AG08395 (cell line): ENCODE measurements around the gene EPM2A.
"Not testable (repeated sequence)": the region's sequence is repeated elsewhere in the genome, so short reads cannot be mapped to it uniquely, and the experiment has no call there.

ENCODE experiments used
- DNase-seq: peaks from one replicate; pipeline ENCODE4 v3.0.0; 2012; ENCODE audit warnings: mixed read lengths, low spot score

Gene EPM2A

DNA sequence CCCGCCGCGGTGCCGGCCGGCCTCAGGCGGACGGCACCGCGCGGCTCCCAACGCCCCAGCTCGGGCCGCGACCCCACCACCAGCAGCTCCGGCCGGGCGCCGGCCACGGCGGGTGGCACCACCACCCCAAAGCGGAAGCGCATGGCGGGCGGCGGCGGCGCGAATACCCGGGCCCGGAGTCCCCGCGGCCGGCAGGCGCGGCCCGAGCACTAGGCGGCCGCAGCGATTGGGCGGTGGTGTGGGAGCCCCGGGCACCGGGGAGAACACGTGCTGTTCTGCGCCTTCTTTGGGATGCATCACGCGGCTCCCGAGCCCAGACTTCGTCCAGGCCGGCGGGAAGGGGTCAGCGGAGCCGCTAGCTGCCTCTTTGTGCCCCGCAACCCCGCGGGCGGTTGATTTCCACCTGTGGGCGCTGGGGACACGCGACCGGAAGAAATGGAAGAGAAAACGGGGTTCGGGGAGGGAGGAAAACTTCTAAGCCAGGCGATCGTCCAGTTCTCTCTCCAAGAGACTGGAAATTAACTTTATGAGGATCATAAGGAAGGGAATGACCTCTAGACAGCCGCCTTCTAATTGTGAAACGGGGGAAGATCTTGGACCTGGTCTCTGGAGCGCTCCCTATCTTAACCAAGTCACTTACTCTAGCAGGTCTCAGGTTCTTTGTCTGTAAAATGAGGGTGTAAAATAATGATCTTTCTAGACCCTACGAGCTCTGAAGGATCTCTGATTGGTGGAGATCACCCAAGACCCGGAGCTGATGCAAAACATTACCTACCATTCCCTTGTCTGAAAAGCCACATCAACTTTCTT is at the start of gene EPM2A:
EPM2A (minus strand) TSS at position 165 of the 810 bp plus-strand sequence; CDS start at position 143, 22 bp downstream.
- peak; percentile 82 for DNase-seq

DNA sequence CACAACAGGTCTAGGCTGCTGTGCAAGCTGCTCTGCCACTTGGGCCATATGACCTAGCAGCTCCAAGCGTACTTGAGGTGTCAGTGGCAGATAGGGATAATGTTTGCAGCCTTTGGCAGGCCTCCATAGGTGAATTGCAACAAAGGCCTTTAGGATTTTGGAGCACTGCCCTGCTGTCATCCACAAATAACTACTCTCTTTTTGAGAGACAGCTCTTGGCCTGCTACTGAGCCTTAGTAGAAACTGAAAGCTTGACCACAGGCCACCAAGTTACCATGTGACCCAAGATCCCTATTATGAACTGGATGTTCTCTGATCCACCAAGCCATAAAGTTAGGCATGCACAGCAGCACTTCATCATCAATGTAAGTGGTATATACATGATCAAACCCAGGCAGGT is 49.4 kb upstream of the EPM2A start:
- DNase-seq: no peak

DNA sequence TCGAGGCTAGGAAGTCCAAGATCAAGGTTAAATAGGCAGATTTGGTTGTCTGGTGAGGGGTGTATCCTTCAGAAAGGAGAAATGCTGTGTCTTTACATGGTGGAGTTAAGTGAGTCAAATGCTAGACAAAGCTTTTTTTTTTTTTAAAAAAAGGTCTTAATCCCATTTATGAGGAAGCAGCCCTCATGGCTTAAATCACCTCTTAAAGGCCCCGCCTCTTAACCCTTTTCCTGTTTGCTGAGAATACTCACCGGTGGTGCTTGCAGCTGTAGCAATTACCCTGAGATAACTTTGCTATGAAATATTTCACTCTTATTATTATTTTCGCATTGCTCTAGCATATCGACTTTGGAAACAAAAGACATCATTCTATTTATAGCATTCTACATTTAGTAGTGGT is 48.5 kb upstream of the EPM2A start:
- no peak for DNase-seq

DNA sequence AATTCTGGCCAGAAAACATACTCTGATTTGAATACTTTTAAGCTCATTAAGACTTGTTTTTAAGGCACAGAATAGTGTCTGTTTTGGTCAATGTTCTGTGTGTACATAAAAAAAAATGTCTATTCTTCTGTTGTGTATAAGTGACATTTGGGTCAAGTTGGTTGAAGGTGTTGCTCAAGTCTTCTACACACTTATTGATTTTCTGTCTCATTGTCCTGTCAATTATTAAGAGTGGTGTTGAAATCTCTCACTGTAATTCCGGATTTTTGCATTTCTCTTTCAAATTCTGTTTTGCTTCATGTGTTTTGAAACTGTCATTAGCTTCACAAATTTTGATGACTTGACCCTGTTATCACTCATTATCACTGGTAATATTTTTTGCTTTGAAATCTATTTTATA is 37.5 kb upstream of the EPM2A start:
- no peak for DNase-seq

DNA sequence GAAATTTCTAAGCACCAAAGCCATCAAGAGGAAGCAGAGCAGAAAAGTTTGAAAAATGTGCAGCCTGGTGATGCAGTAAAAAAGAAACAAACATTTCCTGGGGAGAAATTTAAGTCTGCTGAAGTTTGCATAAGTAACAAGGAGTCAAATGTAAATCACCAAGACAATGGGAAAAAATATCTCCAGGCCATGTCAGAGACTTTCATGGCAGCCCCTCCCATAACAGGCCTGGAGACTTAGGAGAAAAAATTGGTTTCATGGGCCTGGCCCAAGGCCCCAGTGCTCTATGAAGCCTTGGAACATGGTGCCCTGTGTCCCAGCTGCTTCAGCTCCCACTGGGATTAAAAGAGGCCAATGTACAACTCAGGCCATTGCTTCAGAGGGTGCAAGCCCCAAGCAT is 30.1 kb upstream of the EPM2A start:
- no peak for DNase-seq

DNA sequence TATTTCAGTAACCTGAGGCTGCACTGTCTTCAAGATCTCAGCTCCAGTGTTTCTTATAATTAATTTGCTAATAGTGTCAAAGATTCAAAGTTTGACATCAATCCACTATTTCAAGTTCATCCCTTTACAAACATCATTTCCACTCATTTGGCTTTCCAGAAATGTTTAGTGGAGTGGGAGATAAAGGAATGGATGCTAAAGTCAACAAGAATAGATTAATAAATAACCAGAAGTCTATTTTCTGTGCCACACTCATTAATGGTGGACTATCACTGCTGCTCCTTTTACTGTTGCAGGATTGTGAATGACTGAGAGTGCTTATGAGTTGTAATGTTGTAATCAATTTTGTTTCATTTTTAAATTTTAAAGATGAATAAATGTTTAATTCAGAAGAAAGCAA is 28.4 kb upstream of the EPM2A start:
- DNase-seq: no peak

DNA sequence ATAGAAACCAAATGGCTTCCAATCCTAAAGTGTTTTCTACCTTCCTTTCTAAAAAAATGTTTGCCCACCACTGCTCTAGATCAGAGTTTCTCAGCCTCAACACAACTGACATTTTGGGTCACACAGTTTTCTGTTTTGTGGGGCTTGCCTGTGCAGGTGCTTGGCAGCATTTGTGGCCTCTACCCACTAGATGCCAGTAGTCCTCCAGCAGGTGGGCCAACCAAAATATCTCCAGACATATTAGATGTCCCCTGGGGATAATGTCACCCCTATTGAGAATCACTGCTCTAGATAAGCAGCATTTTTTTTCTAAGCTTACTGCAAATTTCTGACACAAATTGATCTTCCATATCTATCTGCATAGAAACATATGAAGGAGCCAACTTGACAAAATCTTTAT is 26.3 kb upstream of the EPM2A start:
- no peak for DNase-seq

GRCh38 chr6:145758113-145758512 is 22.8 kb upstream of the EPM2A start:
- no peak for DNase-seq

- DNase-seq: peak; percentile 73
Measured at GRCh38 chr6:145756170-145756662, 20.9 kb upstream of the EPM2A start.

GRCh38 chr6:145755682-145756081 is 20.4 kb upstream of the EPM2A start:
- DNase-seq: no peak

GRCh38 chr6:145752638-145753037 is 17.3 kb upstream of the EPM2A start:
- no peak for DNase-seq

- DNase-seq: peak; percentile 62
Measured at GRCh38 chr6:145749632-145750031, 14.3 kb upstream of the EPM2A start.

- no peak for DNase-seq
Measured at GRCh38 chr6:145745861-145746260, 10.5 kb upstream of the EPM2A start.

DNA sequence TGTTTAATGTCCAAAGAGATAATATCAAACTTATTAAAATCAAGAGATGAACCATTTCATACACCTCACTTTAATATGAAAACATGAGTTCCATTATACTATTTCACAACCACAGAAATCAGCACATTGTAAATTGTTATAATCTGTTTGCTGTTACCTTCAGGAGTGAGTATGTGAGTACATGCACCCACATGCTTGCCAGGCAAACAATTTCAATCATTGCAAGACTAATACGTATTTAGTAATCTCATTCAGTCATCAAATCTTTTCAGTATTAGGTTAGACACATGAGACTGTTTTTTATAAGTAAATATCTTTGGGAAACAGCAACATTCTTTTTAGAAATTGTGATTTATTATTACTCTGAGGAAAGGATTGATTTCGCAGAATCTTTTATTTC is 9.3 kb upstream of the EPM2A start:
- no peak for DNase-seq

- DNase-seq: no peak
Measured at GRCh38 chr6:145743332-145743731, 8.0 kb upstream of the EPM2A start.

DNA sequence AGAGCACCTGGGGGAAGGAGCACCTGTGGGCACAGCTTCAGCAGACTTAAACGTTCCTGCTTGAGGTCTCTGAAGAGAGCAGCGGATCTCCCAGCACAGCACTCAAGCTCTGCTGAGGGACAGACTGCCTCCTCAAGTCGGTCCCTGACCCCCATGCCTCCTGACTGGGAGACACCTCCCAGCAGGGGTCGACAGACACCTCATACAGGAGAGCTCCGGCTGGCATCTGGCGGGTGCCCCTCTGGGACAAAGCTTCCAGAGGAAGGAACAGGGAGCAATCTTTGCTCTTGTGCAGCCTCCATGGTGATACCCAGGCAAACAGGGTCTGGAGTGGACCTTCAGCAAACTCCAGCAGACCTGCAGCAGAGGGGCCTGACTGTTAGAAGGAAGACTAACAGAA is 7.2 kb upstream of the EPM2A start:
- DNase-seq: not testable (repeated sequence)

- DNase-seq: not testable (repeated sequence)
Measured at GRCh38 chr6:145739685-145740084, 4.4 kb upstream of the EPM2A start.

GRCh38 chr6:145738265-145738664 is 2.9 kb upstream of the EPM2A start:
- DNase-seq: no peak

GRCh38 chr6:145736661-145737144 is 1.4 kb upstream of the EPM2A start:
- peak; percentile 41 for DNase-seq

DNA sequence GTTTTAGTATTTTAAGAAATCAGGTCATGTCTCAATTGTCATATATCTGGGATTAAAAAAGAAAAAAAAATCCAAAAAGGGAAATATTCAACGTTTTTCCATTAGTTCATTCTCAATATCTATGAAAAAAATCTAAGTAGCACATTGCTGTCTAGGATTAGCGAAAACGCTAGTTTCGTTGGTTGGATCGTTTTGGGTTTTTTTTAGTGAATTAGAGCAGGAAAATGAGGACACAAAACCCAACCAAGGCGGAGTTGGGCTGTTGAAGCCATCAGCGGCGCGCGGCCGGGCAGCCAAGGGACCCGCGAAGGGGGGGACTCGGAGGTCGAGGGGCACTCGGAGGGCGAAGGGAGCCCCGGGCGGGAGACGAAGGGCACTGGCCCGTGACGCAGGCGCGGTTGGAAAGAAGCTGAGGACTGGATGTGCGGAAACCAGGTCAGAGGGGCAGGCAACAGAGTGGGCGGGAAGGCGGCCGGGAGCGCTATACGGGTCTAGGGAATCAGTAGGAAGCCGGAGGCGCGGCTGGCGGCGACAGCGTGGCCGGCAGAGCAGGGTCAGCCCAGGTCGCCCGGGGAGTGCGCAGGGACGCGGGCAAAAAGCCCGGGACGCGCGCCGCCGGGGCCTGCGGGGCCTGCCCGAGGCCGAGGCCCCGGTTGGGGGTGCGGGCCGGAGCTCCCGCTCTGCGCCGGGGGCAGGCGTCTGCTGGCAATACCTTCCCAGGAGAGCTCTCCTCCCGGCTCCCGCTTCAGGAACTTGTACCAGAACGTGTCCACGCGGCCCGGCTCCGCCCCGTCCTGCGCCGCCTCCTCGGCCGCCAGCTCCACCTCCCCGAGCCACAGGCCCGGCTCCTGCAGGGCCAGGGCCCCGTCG is 599 bp downstream of the EPM2A start:
- peak; percentile 85 for DNase-seq

DNA sequence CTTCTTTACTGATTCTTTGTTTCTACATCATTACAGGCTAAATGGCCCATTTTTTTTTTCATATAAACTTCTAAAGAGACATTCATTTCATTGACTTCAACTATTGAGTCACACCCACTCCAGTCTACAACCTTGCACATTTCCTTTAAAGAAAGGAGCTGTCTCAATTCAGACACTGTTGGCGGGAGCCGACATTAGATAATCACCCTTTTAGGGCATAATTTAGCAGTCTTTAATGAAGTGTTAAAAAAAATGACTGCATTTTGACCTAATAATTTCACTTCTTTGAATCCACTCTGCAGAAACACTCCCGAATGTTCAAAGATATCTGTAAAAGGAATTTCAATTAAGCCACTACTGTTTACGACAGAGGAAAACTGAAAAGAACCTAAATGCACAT is 1.5 kb downstream of the EPM2A start:
- DNase-seq: no peak

DNA sequence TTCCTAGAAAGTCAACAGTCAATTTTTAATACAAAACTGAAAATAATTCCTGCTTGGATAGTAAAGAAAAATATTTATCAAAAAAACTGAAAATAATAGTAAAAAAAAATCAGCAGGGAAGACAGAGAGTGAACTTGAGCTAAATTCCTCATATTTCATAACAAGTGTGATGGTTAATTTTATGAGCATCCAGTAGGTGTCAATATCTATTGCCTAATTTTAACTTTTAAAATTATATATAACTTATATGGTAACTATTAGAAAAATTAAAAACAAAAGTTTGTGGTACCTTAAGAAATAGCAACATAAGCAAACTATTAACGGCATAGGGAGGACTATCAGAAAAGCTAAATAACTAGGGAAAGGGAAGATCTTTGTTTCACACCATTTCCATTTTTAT is 2.1 kb downstream of the EPM2A start:
- no peak for DNase-seq

DNA sequence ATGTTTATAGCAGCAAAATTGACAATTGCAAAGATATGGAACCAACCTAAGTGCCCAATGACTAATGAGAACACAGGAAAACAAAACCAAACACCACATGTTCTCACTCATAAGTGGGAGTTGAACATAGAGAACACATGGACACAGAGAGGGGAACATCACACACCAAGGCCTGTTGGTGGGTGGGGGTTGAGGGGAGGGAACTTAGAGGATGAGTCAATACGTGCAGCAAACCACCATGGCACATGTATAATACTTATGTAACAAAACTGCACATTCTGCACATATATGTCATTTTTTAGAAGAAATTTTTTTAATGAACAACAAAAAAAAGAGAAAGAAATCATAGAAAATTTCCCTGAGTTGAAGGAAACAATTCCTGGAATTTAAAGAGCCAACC is 3.9 kb downstream of the EPM2A start:
- no peak for DNase-seq
